NCI-H2196 treated with DMSO at 0.1 percent for 48 hours (cell line): Measurements from ENCODE around the gene MLIP.

ENCODE experiments used
- DNase-seq: peaks from one replicate; lab custom pipeline; 2025; ENCODE audit not compliant: unreplicated experiment; lab: John Stamatoyannopoulos, UW

MLIP gene

GRCh38 chr6:54273214-54273820 lies 162.1 kb downstream of the MLIP start:
- DNase-seq, result no peak

DNA sequence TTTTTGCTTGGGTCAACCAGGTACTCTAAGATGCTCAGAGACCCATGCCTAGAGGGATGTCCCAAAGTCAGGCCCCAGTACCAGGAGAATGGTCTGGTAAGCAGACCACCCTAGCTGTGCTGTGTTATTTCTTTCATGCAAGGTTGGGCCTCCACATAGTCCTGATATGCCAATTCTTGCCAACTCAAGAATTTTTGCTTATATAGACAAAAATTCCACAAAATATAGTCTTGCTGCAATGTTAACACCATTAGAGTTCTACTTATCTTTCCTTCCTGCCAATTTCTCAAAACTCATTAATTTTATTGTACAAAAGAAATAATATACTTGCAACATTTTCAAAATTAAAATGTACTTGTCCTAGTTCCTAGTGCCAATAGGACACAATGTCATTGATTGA lies 163.1 kb downstream of the MLIP start:
- no peak for DNase-seq

DNA sequence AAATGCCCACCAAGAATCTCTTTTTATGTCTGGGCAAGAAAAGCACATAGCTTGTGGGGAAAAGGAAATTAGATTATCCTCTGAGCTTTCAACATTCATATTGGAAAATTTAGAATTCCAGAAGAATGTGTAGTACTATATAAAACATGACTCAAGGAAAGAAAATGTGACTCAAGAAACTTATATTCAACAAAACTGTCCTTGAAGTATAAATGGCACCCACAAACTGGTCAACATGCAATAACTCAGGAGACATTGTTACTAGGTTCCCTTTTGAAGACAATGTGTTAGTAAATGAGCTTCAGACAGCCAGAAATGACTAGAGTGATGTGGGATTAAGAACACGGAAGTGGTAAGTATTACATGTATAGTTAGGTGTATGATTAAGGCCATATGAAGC lies 170.9 kb downstream of the MLIP start:
- no peak for DNase-seq

- DNase-seq, result no peak
These were observed 173.1 kb downstream of the MLIP start for GRCh38 chr6:54284161-54284860.

- DNase-seq, result no peak
These were observed 174.4 kb downstream of the MLIP start for GRCh38 chr6:54285595-54285994.

DNA sequence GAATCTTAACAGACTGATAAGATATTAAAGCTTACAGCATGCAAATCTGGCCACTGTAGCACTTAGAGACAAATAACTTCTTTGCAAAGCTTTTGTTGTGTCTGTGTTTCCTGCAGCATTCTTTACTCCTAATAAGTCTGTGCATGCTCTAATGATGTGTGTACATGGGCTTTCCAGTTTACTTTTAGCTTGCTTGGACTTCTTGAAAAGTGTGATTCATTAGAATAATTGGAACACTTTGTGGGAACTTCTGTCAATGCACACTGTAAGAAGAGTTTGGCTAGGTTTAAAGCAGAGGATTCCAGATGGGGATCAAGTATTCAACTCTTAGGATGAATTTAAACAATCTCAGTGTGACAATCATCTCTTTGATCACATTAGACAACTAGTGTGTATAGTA lies 174.9 kb downstream of the MLIP start:
- DNase-seq, result no peak

DNA sequence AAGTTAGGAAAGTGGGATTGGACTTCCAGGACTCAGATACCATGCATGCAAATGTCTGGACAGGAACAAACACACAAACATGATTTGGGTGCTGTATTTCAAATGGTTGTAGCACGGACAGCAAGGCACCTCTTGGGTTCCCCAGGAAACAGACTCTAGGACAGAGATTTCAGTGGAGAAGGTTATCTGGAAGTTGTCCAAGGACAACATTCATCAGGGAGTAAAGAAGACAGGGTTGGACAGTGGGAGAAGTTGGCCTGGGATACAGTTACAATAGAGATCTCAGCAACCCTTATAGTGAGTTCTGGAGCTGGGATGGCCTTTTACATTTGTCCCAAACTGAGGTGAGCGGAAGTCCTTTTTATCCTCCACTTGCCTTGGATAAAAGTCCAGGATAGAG lies 177.2 kb downstream of the MLIP start:
- no peak for DNase-seq

DNA sequence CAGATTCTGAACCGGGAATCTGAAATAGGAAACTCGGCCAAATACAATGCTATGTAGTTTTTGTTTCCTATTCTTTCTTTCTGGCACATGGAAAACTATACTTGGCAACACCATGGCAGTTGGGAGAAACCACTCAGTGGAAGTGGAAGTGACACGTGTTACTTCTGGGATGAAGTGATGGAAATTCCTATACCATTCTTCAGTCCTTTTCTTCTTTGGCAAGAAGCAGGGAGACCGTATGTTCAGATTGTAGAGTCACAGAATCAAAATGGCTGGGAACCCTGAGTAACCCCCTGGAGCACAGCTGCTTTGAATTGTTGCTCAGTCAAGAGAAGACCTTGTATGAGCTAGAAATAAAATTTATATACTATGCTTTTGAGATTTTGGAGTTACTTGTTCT lies 178.2 kb downstream of the MLIP start:
- no peak for DNase-seq

GRCh38 chr6:54291146-54291545 lies 179.9 kb downstream of the MLIP start:
- DNase-seq, result no peak

DNA sequence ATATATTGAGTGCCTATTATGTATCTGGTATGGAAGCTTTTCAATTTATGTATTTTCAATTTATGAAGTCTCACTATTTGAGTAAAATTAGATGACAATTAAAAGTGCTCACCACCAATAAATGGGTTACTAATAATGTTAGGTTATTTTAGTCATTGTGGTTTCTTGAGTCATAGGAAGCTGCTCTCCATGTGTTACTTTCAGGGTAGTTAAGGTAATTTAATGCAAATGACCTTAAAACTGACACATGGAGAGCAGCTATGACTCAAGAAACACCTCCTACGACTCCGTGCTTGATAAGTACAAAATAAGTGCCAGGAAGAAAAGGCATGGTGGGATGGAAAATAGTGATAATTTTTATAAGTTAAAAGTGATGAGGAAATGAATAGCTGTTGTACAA lies 180.5 kb downstream of the MLIP start:
- no peak for DNase-seq

- DNase-seq, result no peak
These were observed 183.8 kb downstream of the MLIP start for GRCh38 chr6:54294965-54295532.

- no peak for DNase-seq
These were observed 188.5 kb downstream of the MLIP start for GRCh38 chr6:54299542-54300269.

- no peak for DNase-seq
These were observed 190.5 kb downstream of the MLIP start for GRCh38 chr6:54301770-54302169.

- DNase-seq, result no peak
These were observed 196.2 kb downstream of the MLIP start for GRCh38 chr6:54307439-54307910.

- no peak for DNase-seq
These were observed 197.2 kb downstream of the MLIP start, which contains the start of gene TINAG for GRCh38 chr6:54308289-54308985. Gene TINAG, plus strand, starts transcription at chr6:54308441. Its CDS starts 110 bp downstream, at chr6:54308551.

DNA sequence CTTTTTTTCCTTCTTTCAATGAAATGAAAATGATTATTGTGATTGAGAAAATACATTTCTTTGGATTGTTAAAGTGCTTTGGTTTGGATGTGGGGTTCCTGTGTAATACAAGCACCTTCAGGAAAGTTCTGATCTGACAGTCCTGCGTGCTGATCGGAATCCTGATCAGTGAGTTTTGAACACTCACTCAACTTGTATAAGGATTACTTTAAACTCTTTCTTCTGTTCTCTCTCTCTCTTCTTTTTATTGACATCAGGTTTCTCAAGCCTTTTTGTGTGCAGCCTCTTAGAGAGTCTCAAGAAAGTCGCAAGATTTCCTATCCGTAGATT lies 197.7 kb downstream of the MLIP start:
- DNase-seq, result no peak

GRCh38 chr6:54310377-54311152 lies 199.3 kb downstream of the MLIP start:
- no peak for DNase-seq

DNA sequence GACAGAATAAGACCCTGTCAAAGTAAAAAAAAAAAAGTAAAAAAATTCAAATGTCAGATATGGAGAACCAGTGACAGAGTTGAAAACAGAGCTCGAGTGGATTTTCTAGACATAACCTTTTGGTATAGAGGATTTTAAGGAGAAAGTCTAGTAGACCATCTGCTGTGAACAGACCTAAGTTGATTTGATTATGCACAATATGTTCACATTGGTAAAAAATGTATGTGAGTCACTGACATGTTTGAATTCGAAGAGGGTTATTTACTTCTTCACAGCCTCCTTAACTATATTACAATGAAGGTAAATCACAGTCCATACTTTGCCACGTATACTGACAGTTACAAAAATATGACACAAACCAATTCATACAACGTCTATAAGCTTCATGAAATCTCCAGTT lies 204.4 kb downstream of the MLIP start:
- no peak for DNase-seq
